Endodermal cell (in vitro differentiated cells): ENCODE measurements around the gene NOP14. TPM values are rescaled to one million over a fixed set of nuclear protein-coding genes. Genes with fewer than 3 reads are reported as not detected.
A peak's percentile ranks its signal among the peaks of the same experiment; 100 is the strongest.
"Not testable (repeated sequence)": the region's sequence is repeated elsewhere in the genome, so short reads cannot be mapped to it uniquely, and the experiment has no call there.

Source experiments
- DNase-seq: peaks from one replicate; pipeline ENCODE4 v3.0.0-alpha.2; 2017
- H3K27ac ChIP-seq: 2 replicates; pipeline ENCODE4 v1.5.1; 2013; ENCODE audit warnings: mild to moderate bottlenecking, low read depth, low read length, moderate library complexity
- H3K27me3 ChIP-seq: 2 replicates; pipeline ENCODE4 v1.6.1; 2013; ENCODE audit warnings: mild to moderate bottlenecking, low read length, moderate library complexity; ENCODE audit not compliant: insufficient read depth, control insufficient read depth, poor library complexity, severe bottlenecking
- H3K36me3 ChIP-seq: 2 replicates; pipeline ENCODE4 v1.7.0; 2013; ENCODE audit warnings: mild to moderate bottlenecking, low read length, moderate library complexity; ENCODE audit not compliant: control insufficient read depth, insufficient read depth
- H3K4me1 ChIP-seq: one replicate; pipeline ENCODE4 v1.7.0; 2013; ENCODE audit warnings: low read length; ENCODE audit not compliant: control insufficient read depth, insufficient read depth
- H3K4me3 ChIP-seq: 2 replicates; pipeline ENCODE4 v1.5.1; 2013; ENCODE audit warnings: mild to moderate bottlenecking, low read length, moderate library complexity
- H3K9ac ChIP-seq: 2 replicates; pipeline ENCODE4 v1.6.1; 2013; ENCODE audit warnings: mild to moderate bottlenecking, low read length, moderate library complexity; ENCODE audit not compliant: poor library complexity, severe bottlenecking; ENCODE audit errors: extremely low read depth
- H3K9me3 ChIP-seq: 2 replicates; pipeline ENCODE4 v1.6.1; 2013; ENCODE audit warnings: mild to moderate bottlenecking, low read length, moderate library complexity; ENCODE audit not compliant: control insufficient read depth
- H3K27ac Mint-ChIP-seq: 2 replicates; pipeline ENCODE4 v1.8.0; 2020; ENCODE audit warnings: mixed read lengths
- H3K27me3 Mint-ChIP-seq: 2 replicates; pipeline ENCODE4 v1.8.0; 2021; ENCODE audit warnings: mild to moderate bottlenecking, mixed read lengths; ENCODE audit not compliant: insufficient read depth
- H3K36me3 Mint-ChIP-seq: 2 replicates; pipeline ENCODE4 v1.8.0; 2020; ENCODE audit warnings: low read depth, mixed read lengths
- H3K4me1 Mint-ChIP-seq: 2 replicates; pipeline ENCODE4 v1.8.0; 2020; ENCODE audit warnings: mixed read lengths
- H3K4me3 Mint-ChIP-seq: 2 replicates; pipeline ENCODE4 v1.8.0; 2020; ENCODE audit warnings: mild to moderate bottlenecking, moderate library complexity, mixed read lengths
- H3K9me3 Mint-ChIP-seq: 2 replicates; pipeline ENCODE4 v1.8.0; 2020; ENCODE audit warnings: mild to moderate bottlenecking, mixed read lengths
- CTCF ChIP-seq: fragments of 200-600 bp; sonication (generic); conservative IDR thresholded peaks from 2 replicates; pipeline ENCODE4 v1.5.0; 2021; ENCODE audit warnings: antibody characterized with exemption, mild to moderate bottlenecking
- WGBS, 2 experiments: methylation state at CpG; one replicate each; pipeline versions ENCODE4 v1.1.5 to v1.1.7; 2013; ENCODE audit warnings: missing lambda C conversion rate in 2 of 2, mixed read lengths in 1 of 2; ENCODE audit not compliant: insufficient coverage in 1 of 2, insufficient read length in 1 of 2; 5-methylcytosine and 5-hydroxymethylcytosine counted together
- total RNA-seq, 2 donors: library from RNA; stranded (reverse); fragmentation: NEBNext Ultra II Directional in 1 of 2; extraction: Animal tissue kit (Norgen Biotek cat#: 25700) in 1 of 2; gene quantifications; 2 replicates in 1 of 2; 3 replicates in 1 of 2; pipeline ENCODE4 v1.2.1, GENCODE V29; 2021

Gene NOP14
- total RNA-seq, 2 donors from 2014 or later = 23.0 to 31.9 TPM

- Mint-ChIP-seq H3K36me3 (peaks cover 24% of the 10 kb centered on the region), H3K27ac (peak overlapping the region; percentile 18), H3K4me3 (peak overlapping the region; percentile 90), H3K9me3 (peaks cover 3% of the 10 kb centered on the region), H3K4me1 (peaks cover 19% of the 10 kb centered on the region), H3K27me3 (peaks cover 5% of the 10 kb centered on the region)
- H3K9ac ChIP-seq = peak overlapping the region; percentile 82
- H3K36me3 ChIP-seq = peaks cover 23% of the 10 kb centered on the region
- H3K9me3 ChIP-seq = peaks cover 3% of the 10 kb centered on the region
- peak; percentile 65 for DNase-seq
- H3K4me3 ChIP-seq = peak overlapping the region; percentile 88
- H3K27me3 ChIP-seq = no peaks in the 10 kb centered on the region
- no peak overlapping the region for H3K27ac ChIP-seq
- no peak for TF ChIP-seq CTCF
- 61 to 83% methylated on average over 2 to 8 of the region's 8 CpGs for WGBS, 2 experiments
- peaks cover 4% of the 10 kb centered on the region for H3K4me1 ChIP-seq
These were observed 1.8 kb downstream of the NOP14 start for GRCh38 chr4:2961421-2961810.

GRCh38 chr4:2960450-2960849, 2.8 kb downstream of the NOP14 start:
- not testable (repeated sequence) for H3K27ac ChIP-seq, H3K27me3 ChIP-seq, H3K27ac Mint-ChIP-seq, H3K4me3 Mint-ChIP-seq, H3K4me3 ChIP-seq, H3K4me1 ChIP-seq, H3K27me3 Mint-ChIP-seq, H3K9me3 Mint-ChIP-seq, H3K9ac ChIP-seq, DNase-seq
- Histone ChIP-seq H3K9me3 (peaks cover 13% of the 10 kb centered on the region), H3K36me3 (peaks cover 33% of the 10 kb centered on the region)
- 87% methylated on average over 3 of the region's 4 CpGs; no CpG with 5 or more reads in 1 of the 2 experiments for WGBS, 2 experiments
- peaks cover 34% of the 10 kb centered on the region for H3K36me3 Mint-ChIP-seq
- H3K4me1 Mint-ChIP-seq = peaks cover 19% of the 10 kb centered on the region

GRCh38 chr4:2958446-2958845, 4.8 kb downstream of the NOP14 start:
- H3K4me3 ChIP-seq = no peak overlapping the region
- H3K4me1 ChIP-seq = peaks cover 4% of the 10 kb centered on the region
- peaks cover 14% of the 10 kb centered on the region for H3K9me3 ChIP-seq
- H3K9me3 Mint-ChIP-seq = peaks cover 13% of the 10 kb centered on the region
- no peaks in the 10 kb centered on the region for H3K27me3 Mint-ChIP-seq
- no peak overlapping the region for H3K27ac ChIP-seq
- peaks cover 16% of the 10 kb centered on the region for H3K4me1 Mint-ChIP-seq
- no peak overlapping the region for H3K4me3 Mint-ChIP-seq
- no peak overlapping the region for H3K9ac ChIP-seq
- no peak for DNase-seq
- H3K27me3 ChIP-seq = no peaks in the 10 kb centered on the region
- H3K27ac Mint-ChIP-seq = peak overlapping the region; percentile 55
- peaks cover 48% of the 10 kb centered on the region for H3K36me3 ChIP-seq
- TF ChIP-seq CTCF = no peak
- peaks cover 51% of the 10 kb centered on the region for H3K36me3 Mint-ChIP-seq
- 86 to 87% methylated on average over 8 to 9 of the region's 9 CpGs for WGBS, 2 experiments
